NCI-H1930 (cell line): ENCODE data around the gene URI1.

Experiments
- DNase-seq, 2 experiments: peaks; one replicate each; lab custom pipeline; 2025; lab: John Stamatoyannopoulos, UW

Gene URI1

DNA sequence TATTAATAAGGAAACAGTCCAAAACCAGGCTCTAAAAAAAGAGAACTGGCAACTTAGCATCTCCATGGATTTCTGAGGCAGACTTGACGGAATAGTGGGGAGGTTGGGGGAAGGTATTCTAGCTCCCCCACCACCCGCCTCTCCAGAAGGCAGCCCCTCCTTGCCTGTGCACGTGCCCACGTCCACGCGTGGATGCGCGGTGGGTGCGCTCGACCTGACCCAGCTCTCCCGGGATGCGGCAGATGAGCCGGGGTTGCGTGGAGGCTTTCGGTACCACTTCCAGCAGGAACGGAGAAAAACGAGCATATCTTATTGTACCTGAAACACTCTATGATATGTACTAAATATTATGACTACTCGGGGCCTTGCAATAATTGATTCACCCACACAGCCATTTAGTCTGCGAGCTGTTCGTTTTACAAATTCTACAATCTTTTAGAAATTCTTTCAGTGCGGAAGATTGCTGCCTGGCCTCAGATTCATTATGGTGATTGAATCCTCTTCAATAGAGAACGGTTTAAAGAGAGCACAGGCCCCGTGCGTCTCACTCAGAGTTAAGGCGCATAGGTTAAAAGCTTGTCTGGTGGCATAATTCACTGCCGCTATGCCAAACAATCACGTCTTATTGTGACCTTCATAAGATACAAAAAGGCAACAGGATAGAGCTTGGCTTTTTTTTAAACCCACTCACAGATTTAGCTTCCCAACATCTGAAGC lies 117.9 kb downstream of the URI1 start:
- DNase-seq, result no peak

DNA sequence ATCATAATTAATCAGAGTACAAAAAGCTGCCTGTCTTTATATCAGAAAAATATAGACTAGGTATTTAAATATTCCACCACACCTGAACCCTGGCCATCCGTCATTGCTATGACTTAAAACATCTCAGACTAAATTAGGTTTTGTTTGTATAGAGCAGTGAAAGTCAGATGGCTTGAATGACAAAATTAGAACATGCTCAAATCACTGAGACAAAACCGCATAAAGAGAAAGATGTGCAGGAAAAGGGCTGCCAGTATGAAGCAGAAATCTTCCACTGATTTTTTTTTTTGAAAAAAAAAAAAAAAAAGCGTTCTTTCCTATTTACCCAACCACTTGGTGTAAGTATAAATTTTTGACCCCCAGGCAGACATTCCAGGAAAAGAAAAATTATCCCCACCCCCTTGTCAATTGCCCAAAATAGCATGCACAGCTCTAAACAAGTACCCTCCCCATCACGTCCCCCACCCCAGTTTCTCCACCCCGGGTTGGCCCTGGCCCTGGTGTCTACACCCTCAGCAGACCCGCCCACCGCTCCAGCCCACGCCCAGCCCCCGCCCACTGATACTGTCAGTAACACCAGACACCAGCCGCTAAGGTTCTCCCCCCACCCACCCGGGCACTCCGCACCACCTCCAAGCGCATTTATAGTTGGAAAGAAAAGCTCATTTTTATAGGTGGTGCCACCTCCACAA lies 118.6 kb downstream of the URI1 start:
- DNase-seq, result no peak

DNA sequence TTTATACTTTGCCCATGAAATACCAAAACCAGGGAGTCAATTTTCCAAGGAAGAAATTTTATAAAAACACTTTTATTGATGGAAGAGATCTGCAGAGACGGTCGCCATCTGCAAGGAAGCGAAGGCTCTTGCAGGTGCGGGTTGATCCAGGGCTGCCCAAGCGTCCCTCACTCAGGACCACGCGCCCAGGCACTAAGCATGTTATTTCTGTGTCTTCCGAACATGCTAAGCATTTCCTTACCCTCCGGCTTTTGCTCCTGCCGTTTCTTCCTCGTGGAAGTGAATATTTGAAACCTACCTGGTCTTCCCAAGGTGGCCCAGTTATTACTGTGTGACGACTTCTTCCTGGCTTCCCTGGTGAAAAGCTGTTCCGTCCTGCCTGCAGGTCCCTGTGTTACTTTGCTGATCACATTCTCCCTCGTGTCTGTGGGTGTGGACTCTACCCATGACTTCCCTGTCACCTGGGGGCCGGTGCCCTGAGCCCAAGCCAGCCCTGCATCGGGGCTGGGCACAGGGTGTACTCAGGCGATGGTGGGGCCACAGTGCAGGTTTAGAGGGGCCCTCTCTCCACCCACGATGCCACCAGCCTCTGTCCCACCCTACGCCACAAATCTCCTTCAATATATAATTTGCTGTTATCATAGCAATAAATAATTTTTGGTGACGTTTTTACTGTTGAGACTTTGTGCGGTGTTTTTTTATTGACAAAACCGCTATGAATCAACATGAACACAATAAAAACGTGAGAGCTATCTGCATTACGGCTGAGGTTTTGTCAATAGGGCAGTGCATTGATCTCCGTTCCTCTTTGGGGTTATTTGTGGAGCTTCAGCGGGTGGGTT lies 119.4 kb downstream of the URI1 start:
- DNase-seq, result no peak

DNA sequence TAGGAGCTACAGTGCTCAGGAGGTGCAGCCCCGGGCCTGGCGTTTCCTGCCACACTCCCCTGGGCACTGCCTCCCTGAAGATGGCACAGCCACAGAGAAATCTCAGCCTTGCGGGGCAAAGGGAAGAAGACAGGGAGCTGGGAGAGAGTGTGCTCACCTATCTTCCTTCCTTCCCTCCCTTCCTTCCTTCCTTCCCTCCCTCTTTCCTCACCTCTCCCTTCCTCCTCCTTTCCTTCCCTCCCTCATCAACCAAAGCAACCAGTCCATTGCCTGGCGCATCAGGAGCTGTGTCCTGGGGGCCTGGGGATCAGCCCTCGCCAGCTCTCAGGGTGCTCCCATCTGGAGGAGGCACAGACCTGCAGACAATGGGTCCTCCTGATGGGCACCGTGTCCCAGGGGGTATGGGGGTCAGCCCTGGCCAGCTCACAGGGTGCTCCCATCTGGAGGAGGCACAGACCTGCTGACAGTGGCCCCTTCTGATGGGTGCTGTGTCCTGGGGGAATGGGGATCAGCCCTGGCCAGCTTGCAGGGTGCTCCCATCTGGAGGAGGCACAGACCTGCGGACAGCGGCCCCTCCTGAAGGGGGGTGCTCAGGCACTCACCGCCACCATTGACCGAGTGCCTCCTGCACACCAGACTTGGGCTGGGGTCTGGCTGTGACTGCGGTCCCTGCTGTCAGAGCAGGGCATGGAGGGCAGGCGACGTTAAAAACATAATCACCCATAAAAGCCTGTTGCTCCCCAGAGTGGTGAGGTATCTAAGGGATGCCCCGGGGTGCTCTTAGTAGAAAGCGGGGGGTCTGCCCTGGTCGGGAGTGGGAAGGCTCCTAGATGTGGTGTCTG lies 120.2 kb downstream of the URI1 start:
- DNase-seq, result no peak

DNA sequence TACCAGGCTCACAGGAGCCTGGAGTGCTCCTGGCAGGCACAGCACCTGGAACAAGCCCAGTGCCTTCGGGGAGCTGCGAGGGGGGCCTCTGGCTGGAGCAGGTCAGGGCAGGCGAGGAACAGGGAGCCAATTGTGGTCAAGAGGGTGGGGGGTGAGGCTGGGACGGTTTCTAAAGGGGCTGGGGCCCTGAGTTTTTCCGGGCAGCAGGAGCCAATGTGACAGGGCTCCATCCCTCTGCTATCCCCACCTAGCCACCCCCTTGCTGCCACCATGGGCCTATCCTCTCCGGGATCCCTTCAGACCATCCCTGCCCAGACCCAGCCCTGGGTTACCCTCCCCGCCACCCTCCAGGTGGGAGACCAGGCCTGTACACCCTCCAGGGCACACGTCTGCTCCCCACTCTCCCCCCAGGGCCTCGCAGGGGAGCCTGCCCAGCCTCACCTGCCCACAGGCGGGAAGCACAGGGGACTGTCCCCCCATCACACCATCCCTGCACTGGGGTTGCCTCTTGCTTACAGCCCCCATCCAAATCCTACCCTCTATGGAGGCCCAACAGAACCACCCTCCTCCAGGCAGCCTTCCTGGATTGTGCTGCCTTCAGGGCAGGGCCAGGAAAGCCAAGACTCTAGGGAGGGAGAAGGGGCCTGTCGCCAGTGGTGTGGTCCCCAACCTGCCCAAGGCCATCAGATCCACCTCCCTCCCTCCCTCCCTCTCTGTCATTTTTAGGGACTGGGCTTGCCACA lies 121.0 kb downstream of the URI1 start:
- no peak for DNase-seq

DNA sequence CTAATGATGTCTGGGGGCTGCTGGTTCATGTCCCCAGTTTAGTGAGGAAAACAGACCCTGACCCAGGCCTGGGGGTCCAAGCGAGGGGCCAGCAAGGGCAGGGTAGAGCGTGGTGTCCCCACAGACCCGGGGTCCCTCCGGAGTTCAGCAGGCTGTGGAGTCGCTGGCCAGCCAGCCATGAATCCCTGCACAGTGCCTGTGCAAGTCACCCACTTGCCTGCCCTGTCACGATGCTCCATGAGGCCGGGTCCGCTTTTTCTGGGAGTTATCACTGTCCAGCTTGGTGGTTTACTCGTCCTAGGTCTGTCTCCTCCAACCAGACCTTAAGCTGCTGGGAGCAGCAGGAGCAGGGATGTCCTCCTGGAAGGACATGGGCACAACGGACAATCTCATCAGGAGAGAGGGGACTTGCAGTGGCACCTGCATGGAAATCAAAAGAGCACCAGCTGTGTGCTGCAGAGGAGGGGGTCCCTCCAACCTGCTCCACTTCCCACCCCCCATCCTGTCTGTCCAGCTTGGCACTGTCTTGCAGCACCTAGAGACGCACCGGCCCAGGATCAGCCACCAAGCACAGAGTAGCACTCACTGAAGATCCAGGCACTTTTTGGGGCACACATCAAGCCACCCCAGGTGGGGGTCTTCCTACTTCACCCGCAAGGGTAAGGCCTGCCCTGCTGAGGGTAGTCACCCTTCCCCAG lies 121.8 kb downstream of the URI1 start:
- DNase-seq, result no peak

DNA sequence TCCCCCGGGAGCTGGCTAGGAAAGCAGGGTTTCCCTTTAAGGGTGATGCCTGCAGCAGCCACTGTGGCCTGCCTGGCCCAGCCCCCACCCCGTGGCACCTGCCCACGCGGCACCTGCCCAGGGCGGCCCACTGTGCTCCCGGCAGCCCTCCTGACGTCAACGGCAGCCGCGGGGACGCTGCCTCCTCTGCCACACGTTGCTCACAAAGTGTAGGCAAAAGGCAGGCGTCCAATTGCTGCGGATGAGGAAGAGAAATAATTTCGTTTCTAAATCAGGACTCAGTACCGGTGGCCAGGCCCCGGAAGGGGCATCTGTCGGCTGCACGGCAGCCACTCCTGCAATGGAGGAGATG lies 122.3 kb downstream of the URI1 start:
- no peak for DNase-seq

DNA sequence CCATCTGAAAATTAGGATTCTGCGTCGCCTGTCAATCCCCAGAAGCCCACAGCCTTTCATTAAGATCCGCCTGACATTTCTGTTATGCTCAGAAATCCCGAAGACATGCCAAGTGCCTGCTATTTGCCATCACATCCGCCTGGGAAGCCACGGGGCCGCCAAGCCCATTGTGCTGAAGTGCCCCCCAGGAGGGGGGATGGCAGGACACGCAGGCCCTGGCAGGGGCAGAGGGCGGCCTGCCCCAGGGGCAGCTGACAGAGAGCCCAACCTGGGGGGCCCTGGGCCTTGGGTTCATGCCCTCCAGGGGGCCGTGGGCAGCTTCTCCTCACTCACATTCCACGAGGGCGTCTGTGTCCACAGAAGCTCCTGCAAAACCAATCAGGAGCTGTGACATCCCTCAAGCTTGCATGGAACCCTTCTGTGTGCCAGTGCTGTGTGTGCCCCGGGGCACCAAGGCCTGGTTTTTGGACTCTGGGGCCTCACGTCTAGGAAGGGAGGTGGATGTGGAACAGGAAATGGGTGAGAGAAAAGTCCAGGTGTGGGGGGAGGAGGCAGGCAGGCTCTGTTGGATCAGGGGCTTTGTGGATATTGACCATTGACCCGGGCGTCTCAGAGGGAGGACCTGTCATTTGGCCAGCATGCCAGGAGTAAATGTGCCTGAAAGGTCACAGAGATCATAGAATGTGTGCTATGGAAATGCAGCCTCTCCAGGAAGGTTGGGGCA lies 122.9 kb downstream of the URI1 start:
- DNase-seq, result no peak

DNA sequence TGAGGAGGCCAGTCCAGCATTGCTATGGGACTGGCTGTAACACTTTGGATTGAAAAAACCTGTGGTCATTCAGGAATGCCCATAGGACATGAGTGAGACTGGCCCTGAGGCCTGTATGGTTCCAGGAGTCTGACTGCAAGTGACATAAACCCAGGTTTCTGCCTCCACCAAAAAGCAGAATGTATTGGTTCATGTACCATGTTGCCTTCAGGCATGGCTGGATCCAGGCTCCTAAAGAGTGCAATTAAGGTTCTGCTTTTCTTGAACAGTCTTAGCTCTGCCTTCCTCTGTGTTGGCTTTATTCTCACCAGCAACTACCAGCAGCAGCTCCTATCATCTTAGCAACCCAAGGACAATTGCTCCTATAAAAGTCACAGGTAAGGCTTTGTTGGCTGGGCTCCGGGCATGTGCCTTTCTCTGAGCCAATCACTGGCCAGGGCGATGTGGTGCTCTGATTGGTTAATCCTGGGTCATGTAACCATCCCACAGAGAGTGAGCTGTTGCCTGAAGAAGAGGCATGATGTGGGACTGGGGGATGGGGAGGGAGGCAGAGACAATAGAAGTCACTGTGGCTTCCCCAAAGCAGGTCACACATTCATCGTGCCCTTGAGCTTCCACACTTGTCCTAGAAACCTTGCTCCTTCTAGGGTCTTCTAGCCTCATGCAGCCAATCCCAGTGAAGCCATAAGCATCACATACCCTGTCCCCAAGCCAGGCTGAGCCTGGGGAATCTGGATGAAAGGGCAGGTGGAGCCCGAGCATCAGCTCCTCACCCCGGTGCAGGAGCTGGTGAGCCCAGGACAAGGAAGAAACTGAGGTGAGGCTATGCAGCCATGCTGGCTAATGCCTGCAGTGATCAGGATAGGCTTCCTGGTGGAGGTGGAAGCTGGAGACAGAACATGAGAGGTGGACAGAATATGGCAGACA lies 123.9 kb downstream of the URI1 start:
- no peak for DNase-seq
